ENCODE results near the gene LMOD3.

The LMOD3 gene

DNA sequence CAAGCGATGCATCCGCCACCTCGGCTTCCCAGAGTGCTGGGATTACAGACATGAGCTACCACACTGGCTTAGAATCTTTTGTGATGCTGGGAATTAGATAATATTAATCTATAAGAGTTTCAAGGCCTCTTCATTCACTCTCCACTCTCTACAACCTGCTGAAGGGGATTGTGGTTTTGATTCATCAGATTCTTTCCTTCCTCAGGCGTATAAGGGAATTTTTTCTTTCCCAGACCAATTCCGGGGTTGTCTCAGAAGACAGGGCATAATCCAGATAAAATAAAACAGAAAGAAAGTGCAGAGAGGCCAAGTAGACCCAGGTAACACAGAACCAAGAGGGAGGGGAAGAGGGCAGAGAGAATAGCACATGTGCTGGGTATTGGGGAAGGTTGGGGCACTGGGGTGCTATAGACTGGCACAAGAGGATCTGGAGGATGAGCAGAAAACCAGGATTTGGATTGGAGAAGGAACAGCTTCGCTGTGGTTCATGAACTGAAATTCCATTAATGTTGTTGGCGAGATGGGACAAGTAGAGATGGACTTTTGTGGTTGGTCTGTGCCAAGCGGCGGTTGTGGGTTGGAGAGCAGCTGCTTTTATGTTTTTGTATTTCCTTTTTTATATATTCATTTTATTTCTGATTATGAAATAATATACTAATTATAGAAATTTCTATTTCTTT lies 24.8 kb downstream of the LMOD3 start:
- TF ChIP-seq JUND (IDR thresholded peaks at IDR 0.05; ENCODE audit: low read depth) = no peak
- in situ Hi-C loops (cut with HindIII; ENCODE audit: low pct_unique_long_range_greater_than_20kb, low sequenced_read_pairs) = no loop called here
- DNase-seq (ENCODE audit: low read depth in 1 of 2, low spot score in 1 of 2) = no peak

DNA sequence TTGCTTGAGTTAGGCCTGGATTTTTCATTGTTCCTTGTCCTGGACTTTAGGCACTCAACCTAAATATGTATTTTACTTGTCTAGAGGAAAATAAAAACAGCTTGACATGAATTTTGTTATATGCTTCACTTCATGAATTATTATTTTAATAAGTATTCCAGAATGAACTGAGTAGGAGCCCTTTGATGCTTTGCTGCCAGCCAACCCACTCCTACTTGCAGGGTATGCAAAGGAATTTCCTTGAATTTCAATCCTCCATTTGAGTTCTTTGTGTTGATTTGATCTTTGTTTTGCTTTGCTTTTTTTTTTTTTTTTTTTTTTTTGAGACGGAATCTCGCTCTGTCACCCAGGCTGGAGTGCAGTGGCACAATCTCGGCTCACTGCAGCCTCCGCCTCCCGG lies 26.1 kb downstream of the LMOD3 start:
- no peak for TF ChIP-seq JUND (IDR thresholded peaks at IDR 0.05; ENCODE audit: low read depth)
- DNase-seq (ENCODE audit: low read depth in 1 of 2, low spot score in 1 of 2) = no peak
- in situ Hi-C loops (cut with HindIII; ENCODE audit: low pct_unique_long_range_greater_than_20kb, low sequenced_read_pairs) = no loop called here

DNA sequence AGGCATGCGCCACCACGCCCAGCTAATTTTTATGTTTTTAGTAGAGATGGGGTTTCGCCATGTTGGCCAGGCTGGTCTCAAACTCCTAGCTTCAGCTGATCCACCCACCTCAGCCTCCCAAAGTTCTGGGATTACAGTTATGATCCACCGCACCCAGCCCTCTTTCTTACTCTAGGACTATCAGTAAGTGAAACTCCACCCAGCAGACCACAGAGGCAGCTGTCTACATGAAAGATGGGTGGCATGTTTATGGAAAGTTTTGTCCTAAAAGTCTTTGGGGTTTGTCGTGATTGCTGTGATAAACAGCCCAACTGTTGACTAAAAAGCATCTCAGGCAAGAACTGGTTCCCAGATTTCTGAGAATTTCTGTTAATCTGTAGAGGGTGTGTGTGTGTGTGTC lies 26.8 kb downstream of the LMOD3 start:
- TF ChIP-seq JUND (IDR thresholded peaks at IDR 0.05; ENCODE audit: low read depth) = no peak
- no peak for DNase-seq (ENCODE audit: low read depth in 1 of 2, low spot score in 1 of 2)
- in situ Hi-C loops (cut with HindIII; ENCODE audit: low pct_unique_long_range_greater_than_20kb, low sequenced_read_pairs) = no loop called here

DNA sequence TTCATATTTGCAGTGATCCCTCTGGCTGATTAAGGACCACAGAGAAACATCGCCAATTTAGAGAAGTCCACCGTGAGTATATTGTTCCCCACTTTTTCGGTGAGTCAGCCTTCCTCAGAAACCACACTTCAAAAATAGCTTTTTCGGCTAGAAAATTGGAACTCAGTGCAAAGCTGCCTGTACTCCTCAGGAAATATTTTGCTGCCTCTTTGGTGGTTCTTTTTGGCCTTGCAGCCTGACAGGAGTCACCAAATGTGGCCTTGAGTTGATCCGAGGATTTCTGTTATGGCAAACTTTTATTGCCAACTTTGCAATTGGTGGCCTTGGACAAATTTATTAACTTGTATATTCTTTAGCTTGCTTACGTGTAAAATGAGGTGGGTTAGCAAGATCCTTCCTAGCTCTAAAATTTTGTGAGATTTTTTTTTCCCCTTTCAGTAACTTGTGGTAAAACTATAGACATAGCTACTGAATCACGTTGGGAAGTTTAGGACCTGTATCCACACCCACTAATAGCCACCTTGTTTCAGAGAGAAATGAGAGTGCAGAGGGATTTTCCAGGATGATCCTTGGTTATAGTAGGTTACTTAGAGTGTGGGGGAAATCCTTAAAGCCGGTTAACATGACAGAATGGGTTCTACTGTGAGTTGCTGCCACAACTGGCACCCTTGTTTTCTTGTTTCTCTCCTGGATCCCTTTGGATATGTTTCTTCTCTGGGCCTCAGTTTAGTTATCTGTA lies 27.8 kb downstream of the LMOD3 start:
- no peak for TF ChIP-seq JUND (IDR thresholded peaks at IDR 0.05; ENCODE audit: low read depth)
- DNase-seq (ENCODE audit: low read depth in 1 of 2, low spot score in 1 of 2) = no peak
- in situ Hi-C loops (cut with HindIII; ENCODE audit: low pct_unique_long_range_greater_than_20kb, low sequenced_read_pairs) = no loop called here

DNA sequence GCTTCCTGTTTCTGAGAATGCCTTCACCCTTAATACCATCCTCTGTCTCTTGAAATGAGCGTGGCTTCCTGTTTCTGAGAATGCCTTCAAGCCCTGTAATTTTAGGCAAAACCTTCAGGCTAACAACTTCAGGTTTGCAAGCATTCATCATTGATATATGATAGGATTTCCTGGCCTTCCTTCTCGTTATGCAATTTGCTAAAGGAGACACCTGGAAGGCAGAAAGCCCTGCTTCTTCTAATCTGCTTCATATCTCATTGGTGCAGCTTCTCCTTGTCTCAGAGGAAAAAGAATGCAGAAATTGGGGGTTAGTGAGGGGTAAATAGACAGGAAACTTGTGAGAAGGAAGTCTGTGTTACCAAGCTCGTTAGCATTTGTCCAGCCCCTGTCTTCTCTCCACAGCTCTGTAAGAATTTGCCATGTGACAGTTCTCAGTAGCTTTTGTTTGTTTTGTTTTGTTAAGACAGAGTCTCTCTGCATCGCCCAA lies 30.3 kb downstream of the LMOD3 start:
- TF ChIP-seq JUND (IDR thresholded peaks at IDR 0.05; ENCODE audit: low read depth) = no peak
- DNase-seq (ENCODE audit: low read depth in 1 of 2, low spot score in 1 of 2) = no peak
- in situ Hi-C loops (cut with HindIII; ENCODE audit: low pct_unique_long_range_greater_than_20kb, low sequenced_read_pairs) = no loop called here

DNA sequence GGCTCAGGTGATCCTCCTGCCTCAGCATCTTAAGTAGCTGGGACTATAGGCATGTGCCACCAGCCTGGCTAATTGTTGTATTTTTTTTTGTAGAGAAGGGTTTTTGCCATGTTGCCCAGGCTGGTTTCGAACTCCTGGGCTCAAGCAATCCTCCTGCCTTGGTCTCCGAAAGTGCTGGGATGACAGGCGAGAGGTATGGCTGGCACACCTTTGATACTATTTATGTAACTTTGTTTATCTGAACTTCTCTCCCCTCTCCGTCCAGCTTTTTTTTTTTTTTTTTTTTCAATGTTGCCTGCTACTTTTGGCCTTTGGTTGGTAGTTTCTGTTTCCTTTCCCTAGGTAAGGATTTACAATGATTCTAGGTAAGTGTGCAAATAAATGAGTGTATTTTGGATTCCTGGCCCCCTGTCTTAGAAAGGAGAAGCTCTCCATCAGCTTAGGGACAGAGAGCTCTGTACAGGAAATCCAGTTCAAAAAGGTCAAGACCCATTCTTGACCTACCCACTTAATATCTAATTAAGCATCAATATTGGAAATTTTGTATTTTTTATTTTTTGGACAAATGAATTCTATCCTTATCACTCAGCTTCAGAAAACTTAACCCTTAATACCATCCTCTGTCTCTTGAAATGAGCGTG lies 30.9 kb downstream of the LMOD3 start:
- no peak for TF ChIP-seq JUND (IDR thresholded peaks at IDR 0.05; ENCODE audit: low read depth)
- DNase-seq (ENCODE audit: low read depth in 1 of 2, low spot score in 1 of 2) = no peak
- in situ Hi-C loops (cut with HindIII; ENCODE audit: low pct_unique_long_range_greater_than_20kb, low sequenced_read_pairs) = no loop called here

DNA sequence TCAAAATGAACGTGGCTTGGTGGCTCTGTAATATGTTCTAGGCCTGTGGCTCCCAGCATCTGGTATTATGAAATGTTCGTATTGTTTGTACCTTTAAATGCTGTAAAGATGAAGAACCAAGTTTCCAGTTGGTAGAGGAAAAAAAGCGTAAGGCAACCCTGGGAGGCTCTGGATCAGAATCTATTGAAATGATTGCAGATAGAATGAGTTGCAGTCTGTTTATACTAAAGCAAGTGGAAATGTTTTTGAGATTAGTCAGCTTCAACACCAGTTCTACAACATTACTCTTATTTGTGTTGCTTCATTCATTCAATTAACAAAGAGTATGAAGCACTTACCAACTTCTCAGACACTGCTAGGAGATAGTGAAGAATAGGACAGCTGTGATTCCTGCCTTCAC lies 32.4 kb downstream of the LMOD3 start:
- DNase-seq (ENCODE audit: low read depth in 1 of 2, low spot score in 1 of 2) = no peak
- no peak for TF ChIP-seq JUND (IDR thresholded peaks at IDR 0.05; ENCODE audit: low read depth)
- in situ Hi-C loops (cut with HindIII; ENCODE audit: low pct_unique_long_range_greater_than_20kb, low sequenced_read_pairs) = no loop called here

DNA sequence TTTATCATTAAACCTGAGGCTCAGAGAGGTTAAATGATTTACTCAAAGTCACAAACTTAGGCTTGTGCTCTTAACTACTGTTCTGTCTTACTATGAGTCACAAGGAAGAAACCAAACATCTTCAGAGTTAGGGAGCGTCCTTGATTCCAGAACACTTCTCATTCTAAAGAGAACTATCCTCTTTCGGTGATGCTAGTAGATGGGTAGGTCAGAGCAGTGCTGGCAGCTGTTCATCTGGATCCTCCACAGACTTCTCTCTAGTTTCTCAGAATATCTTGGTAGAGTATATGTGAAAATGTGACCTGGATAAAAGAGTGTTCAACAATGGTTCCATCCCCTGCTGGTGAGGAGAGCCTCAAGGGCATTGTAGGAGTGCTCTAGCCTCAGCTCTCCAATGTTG lies 34.3 kb downstream of the LMOD3 start:
- TF ChIP-seq JUND (IDR thresholded peaks at IDR 0.05; ENCODE audit: low read depth) = no peak
- in situ Hi-C loops (cut with HindIII; ENCODE audit: low pct_unique_long_range_greater_than_20kb, low sequenced_read_pairs) = no loop called here
- DNase-seq (ENCODE audit: low read depth in 1 of 2, low spot score in 1 of 2) = no peak

DNA sequence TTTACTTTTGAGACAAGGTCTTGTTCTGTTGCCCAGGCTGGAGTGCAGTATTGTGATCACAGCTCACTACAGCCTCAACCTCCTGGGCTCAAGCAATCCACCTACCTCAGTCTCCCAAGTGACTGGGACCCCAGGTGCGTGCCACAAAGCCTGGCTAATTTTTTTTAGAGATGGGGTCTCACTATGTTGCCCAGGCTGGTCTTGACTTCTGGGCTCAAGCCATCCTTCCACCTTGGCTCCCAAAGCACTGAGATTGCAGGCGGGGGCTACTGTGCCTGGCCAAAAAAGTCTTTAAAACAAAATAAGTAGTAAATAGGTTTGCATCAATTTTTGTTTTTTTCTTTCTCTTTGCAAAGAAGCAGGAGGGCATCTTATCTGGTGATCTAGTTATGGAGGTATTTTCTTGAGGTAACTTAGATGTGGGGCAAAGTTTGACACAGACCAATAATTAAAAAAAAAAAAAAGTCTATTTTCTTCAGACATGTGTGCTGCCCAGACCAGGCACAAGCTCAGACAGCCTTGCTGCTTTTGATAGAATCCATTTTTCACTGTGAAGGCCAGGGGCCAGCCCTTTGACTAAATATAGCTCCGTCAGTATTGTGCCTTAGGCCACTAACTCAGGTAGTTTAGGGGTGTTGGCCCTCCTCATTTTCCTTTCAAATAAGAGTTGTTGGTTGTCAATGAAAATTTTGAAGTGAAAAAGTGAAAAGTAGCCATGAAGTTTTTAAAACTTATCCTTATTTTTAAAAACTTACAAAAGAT lies 35.2 kb downstream of the LMOD3 start:
- no peak for TF ChIP-seq JUND (IDR thresholded peaks at IDR 0.05; ENCODE audit: low read depth)
- in situ Hi-C loops (cut with HindIII; ENCODE audit: low pct_unique_long_range_greater_than_20kb, low sequenced_read_pairs) = no loop called here
- no peak for DNase-seq (ENCODE audit: low read depth in 1 of 2, low spot score in 1 of 2)

DNA sequence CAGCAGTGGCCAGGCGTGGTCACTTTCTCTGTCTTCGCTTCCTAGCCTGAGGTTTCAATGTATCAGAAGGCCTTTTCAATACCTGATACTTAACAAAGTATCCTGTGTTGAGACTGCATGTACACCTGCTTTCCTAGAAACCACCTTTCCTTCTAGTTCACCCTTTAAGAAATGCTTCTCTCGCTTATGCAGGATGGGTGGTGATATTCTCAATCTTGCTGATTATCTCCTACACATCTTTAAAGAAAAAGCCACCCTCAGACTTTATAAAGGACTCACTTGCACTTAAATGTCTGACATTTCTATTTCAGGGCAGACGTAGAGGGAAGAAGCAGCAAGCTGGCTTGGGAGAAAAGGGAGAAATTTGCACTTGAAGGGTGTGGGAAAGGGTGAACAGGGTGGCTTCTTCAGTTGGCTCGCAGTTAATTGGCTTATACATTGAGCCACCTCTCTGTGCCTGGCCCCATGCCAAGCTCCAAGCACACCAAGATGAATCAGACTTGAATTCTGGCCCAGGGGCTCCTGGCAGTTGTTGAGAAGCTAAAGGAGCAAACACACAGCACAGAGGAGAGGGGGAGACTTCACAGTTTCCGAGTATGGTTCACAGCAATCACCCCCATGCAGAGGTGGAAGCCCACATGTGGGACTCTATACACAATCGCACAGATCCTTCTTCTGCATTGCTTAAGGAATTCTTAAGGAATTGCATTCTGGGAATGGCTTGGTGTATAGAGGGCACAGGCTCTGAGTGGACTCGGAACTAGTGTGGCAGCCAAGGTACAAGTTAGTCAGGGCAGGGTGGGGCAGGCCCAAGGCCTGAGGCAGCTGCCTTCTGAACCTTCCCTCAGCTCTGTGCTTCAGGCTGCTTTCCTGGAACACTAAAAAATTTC lies 36.3 kb downstream of the LMOD3 start:
- no peak for TF ChIP-seq JUND (IDR thresholded peaks at IDR 0.05; ENCODE audit: low read depth)
- in situ Hi-C loops (cut with HindIII; ENCODE audit: low pct_unique_long_range_greater_than_20kb, low sequenced_read_pairs) = no loop called here
- DNase-seq (ENCODE audit: low read depth in 1 of 2, low spot score in 1 of 2) = peak in 1 of 2 experiments; percentile 83

DNA sequence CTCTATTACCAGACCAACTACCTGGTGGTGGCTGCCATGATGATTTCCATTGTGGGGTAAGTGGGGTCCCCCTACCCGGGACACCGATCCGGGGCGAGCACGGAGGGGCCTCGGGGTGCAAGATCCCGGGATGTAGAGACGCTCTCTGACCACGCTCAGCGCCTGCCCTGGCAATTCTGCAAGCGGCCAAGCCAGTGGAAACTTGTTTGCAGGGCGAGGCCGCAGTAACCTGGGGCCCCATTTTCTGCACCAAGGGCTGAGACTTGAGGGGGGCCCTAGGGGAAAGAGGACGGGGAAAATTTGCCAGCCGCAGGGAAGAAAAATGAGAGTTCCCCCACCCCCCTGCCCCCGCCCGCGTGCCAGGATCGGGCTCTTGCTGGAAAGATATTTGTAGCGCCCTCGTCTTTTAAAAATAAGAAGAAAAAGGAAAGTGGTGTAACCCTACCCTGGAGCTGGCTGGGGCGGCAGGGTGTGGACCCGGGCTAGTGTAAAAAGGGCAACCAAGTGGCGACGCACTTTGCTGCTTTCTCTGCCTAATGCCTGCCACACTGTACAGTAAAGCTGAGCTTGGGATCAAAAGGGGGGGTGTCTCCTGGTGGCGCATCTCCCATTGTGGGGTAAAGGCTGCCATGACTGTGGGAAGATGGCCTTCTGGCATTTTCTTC lies 37.1 kb downstream of the LMOD3 start:
- DNase-seq (ENCODE audit: low read depth in 1 of 2, low spot score in 1 of 2) = no peak
- in situ Hi-C loops (cut with HindIII; ENCODE audit: low pct_unique_long_range_greater_than_20kb, low sequenced_read_pairs) = no loop called here
- TF ChIP-seq JUND (IDR thresholded peaks at IDR 0.05; ENCODE audit: low read depth) = no peak
